ENCODE measurements around the gene ENTREP3. TPM values are rescaled to one million over a fixed set of nuclear protein-coding genes. Genes with fewer than 3 reads are reported as not detected.

ENTREP3 gene
- total RNA-seq, 2 experiments from 2014 or later: 9.1 to 59.3 TPM

- ChIA-PET POLR2A (interaction anchor here (0.7 to 1.2 kb wide), 5 partner anchors 20 to 204 kb away, joined by 3 to 4 read pairs (median 3); partner anchors contain the start of gene FDPS), CTCF (ENCODE audit: unreplicated experiment) (interaction anchor here (0.5 to 0.8 kb wide), 2 partner anchors 280 to 1141 kb away, joined by 4 read pairs; no protein-coding TSS in a partner anchor)
- peaks cover 38% of the 10 kb centered on the region for H3K4me1 ChIP-seq (ENCODE audit: insufficient read depth, low read length, poor library complexity, severe bottlenecking)
- 0 out of 2 replicates have a peak, but pooled peaks cover 7% of the 10 kb centered on the region for H3K36me3 ChIP-seq (ENCODE audit: insufficient read depth, low read length)
- BruUV-seq (replicated peaks): no TSS peak
- peak overlapping the region; percentile 96 for H3K4me2 ChIP-seq (ENCODE audit: low read length)
- H3K79me2 ChIP-seq (ENCODE audit: insufficient read depth, low read depth, low read length): peaks cover 16% of the 10 kb centered on the region; the same call in 1 of the 2 replicates
- peak overlapping the region; percentile 81 for H3K4me3 ChIP-seq (ENCODE audit: low read depth, low read length, poor library complexity, severe bottlenecking)
- no peaks in the 10 kb centered on the region for H3K9me3 ChIP-seq (ENCODE audit: low read length)
- no peak for TF ChIP-seq EZH2phosphoT487 (IDR thresholded peaks at IDR 0.05; ENCODE audit: borderline replicate concordance, low read depth, low read length)
- peak; percentile 63 for TF ChIP-seq CTCF (conservative IDR thresholded peaks at IDR 0.05; ENCODE audit: low read length)
- H4K20me1 ChIP-seq (ENCODE audit: insufficient read depth, low read length): no peaks in the 10 kb centered on the region
- H3K27ac ChIP-seq (ENCODE audit: low read depth, low read length, poor library complexity, severe bottlenecking): peak overlapping the region; percentile 82
- no peaks in the 10 kb centered on the region for H3K9me2 ChIP-seq (ENCODE audit: insufficient read depth, low read length)
- peak overlapping the region; percentile 47; the same call in 1 of the 2 replicates for H2AFZ ChIP-seq (ENCODE audit: low read length)
- intact Hi-C loops (cut with micrococcal nuclease; ENCODE audit: unreplicated experiment): loop anchor here (1.0 kb wide), 3 partner anchors 18 to 68 kb away; partner anchors contain the start of gene THBS3
- peak; percentile 100 for DNase-seq (ENCODE audit: low spot score)
These were observed 10.7 kb downstream of the ENTREP3 start for GRCh38 chr1:155244368-155245162.

- no peaks in the 10 kb centered on the region for H3K9me3 ChIP-seq (ENCODE audit: low read length)
- peak overlapping the region; percentile 82 for H3K27ac ChIP-seq (ENCODE audit: low read depth, low read length, poor library complexity, severe bottlenecking)
- H3K4me3 ChIP-seq (ENCODE audit: low read depth, low read length, poor library complexity, severe bottlenecking): peak overlapping the region; percentile 81
- TF ChIP-seq CTCF (conservative IDR thresholded peaks at IDR 0.05; ENCODE audit: low read length) (no peak), EZH2phosphoT487 (IDR thresholded peaks at IDR 0.05; ENCODE audit: borderline replicate concordance, low read depth, low read length) (no peak)
- POLR2A ChIA-PET: interaction anchor here (0.7 kb wide), 1 partner anchor 190 kb away, joined by 5 read pairs; no protein-coding TSS in a partner anchor
- no TSS peak for BruUV-seq (replicated peaks)
- H3K9me2 ChIP-seq (ENCODE audit: insufficient read depth, low read length): no peaks in the 10 kb centered on the region
- H4K20me1 ChIP-seq (ENCODE audit: insufficient read depth, low read length): no peaks in the 10 kb centered on the region
- intact Hi-C loops (cut with micrococcal nuclease; ENCODE audit: unreplicated experiment): no loop called here
- CTCF ChIA-PET (ENCODE audit: unreplicated experiment): no interaction called here
- H3K4me1 ChIP-seq (ENCODE audit: insufficient read depth, low read length, poor library complexity, severe bottlenecking): peaks cover 38% of the 10 kb centered on the region
- no peak overlapping the region for H2AFZ ChIP-seq (ENCODE audit: low read length)
- DNase-seq (ENCODE audit: low spot score): no peak
- 0 out of 2 replicates have a peak, but pooled peaks cover 7% of the 10 kb centered on the region for H3K36me3 ChIP-seq (ENCODE audit: insufficient read depth, low read length)
- peak overlapping the region; percentile 96 for H3K4me2 ChIP-seq (ENCODE audit: low read length)
- H3K79me2 ChIP-seq (ENCODE audit: insufficient read depth, low read depth, low read length): peaks cover 16% of the 10 kb centered on the region; the same call in 1 of the 2 replicates
These were observed 12.4 kb downstream of the ENTREP3 start for GRCh38 chr1:155242805-155243358.
